ENCODE measurements around the gene ZSCAN10. TPM values are rescaled to one million over a fixed set of nuclear protein-coding genes. Genes with fewer than 3 reads are reported as not detected.
"Not testable (repeated sequence)": the region's sequence is repeated elsewhere in the genome, so short reads cannot be mapped to it uniquely, and the experiment has no call there.

ZSCAN10 gene
- total RNA-seq, 1 donor from 2014 or later = not detected

DNA sequence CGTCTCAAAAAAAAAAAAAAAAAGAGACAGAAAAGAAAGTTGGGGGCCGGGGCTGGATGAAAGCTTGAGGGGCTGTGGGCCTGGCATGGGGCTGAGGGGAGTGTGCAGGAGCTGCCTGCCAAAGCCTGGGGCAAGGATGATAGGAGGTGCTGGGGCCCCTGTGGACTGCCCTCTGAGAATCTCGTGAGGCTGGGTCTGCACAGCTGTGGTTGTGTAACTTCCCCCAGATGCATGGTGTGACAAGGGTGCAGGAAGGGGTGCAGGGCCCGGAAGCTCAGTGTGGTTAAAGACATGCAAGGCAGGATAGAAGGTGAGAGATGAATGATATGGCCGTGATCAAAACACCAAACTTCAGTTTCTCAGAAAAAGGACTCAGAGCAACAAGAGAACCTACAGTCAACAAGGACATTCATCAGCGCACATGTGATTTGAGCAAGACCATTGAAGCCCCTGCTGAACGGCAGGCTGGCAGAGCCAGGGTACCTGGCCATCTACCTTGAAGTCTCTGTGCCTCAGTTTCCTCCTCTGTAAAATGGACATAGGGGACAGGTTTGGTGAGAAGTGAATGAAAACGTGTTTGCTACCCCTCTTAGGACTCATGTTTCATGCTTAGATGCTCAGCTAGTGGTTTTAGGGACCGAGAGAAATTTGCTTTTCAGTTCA lies 24.1 kb downstream of the ZSCAN10 start:
- no peak for TF ChIP-seq CTCF (IDR thresholded peaks at IDR 0.05)
- no peak overlapping the region for H3K27ac ChIP-seq

DNA sequence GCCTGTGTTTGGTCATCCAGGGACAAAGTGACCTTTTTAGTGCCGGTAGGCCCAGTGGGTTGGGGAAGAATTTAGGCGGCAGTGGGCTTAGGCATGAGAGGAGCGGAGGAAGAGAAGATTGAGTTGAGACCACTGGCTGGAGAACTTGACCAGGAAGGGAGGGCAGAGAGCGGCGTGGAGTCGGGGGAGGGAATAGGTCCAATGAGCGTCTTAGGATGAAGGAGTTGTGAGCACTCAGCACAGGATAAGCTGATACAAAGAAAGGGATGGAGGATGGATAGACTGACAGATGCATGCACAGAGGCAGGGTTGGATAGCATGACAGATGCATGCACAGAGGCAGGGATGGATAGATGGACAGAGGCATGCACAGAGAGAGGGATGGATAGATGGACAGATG lies 25.6 kb downstream of the ZSCAN10 start:
- Histone ChIP-seq H3K27ac (no peak overlapping the region), H3K9me3 (no peaks in the 10 kb centered on the region), H3K27me3 (no peaks in the 10 kb centered on the region), H3K4me1 (no peaks in the 10 kb centered on the region), H3K36me3 (no peaks in the 10 kb centered on the region), H3K4me3 (no peak overlapping the region)
- no peak for DNase-seq (ENCODE audit: low spot score in 2 of 2)
- TF ChIP-seq CTCF (IDR thresholded peaks at IDR 0.05) = no peak
- intact Hi-C loops (cut with DNase I) = no loop called here

More for the DNA sequence above, 24.1 kb downstream of the ZSCAN10 start:
- intact Hi-C loops (cut with DNase I) = no loop called here
- no peaks in the 10 kb centered on the region for H3K27me3 ChIP-seq
- no peaks in the 10 kb centered on the region for H3K9me3 ChIP-seq
- no peak for DNase-seq (ENCODE audit: low spot score in 2 of 2)
- no peaks in the 10 kb centered on the region for H3K36me3 ChIP-seq
- no peak overlapping the region for H3K4me3 ChIP-seq
- H3K4me1 ChIP-seq = no peaks in the 10 kb centered on the region

DNA sequence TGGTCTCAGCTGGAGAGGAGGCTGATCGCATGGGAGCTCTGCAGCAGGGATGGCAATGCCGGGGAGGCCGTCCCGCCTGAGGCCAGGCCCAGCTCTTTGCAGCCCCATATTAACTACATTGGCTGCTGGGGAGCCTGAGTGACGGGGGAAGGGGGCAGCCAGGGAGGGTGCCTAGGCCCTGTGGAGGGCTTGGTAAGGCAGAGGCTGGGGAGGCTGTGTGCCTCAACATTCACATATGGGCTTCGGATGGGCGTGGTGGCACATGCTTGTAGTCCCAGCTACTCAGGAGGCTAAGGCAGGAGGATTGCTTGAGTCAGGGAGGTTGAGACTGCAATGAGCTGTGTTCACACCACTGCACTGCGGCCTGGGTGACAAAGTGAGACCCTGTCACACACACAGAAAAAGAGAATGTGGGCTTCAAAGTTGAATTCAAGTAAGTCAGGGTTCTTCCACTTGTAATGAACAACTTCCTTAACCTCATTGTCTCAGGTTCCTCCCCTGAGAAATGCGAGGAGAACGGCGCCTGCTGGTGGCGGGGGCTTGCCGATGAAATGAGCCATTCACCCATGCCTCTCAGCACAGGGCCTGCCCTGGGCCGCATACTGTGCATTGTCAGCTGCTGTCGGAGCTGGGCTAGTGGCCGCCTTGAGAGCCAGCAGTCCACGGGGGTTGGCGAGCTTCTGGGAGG lies 26.4 kb downstream of the ZSCAN10 start:
- H3K27ac ChIP-seq; H3K4me3 ChIP-seq; H3K36me3 ChIP-seq; DNase-seq (ENCODE audit: low spot score in 2 of 2); intact Hi-C loops (cut with DNase I); H3K4me1 ChIP-seq; H3K27me3 ChIP-seq; H3K9me3 ChIP-seq: not testable (repeated sequence)

- H3K27me3 ChIP-seq; H3K4me3 ChIP-seq; H3K4me1 ChIP-seq; DNase-seq (ENCODE audit: low spot score in 2 of 2); H3K9me3 ChIP-seq; H3K27ac ChIP-seq; H3K36me3 ChIP-seq; intact Hi-C loops (cut with DNase I): not testable (repeated sequence)
Measured at GRCh38 chr16:3072148-3072547, 26.9 kb downstream of the ZSCAN10 start.

GRCh38 chr16:3071655-3072054 lies 27.4 kb downstream of the ZSCAN10 start:
- Histone ChIP-seq H3K27ac (no peak overlapping the region), H3K4me1 (no peaks in the 10 kb centered on the region), H3K36me3 (no peaks in the 10 kb centered on the region), H3K4me3 (no peak overlapping the region), H3K27me3 (no peaks in the 10 kb centered on the region), H3K9me3 (no peaks in the 10 kb centered on the region)
- no peak for DNase-seq (ENCODE audit: low spot score in 2 of 2)
- no peak for TF ChIP-seq CTCF (IDR thresholded peaks at IDR 0.05)
- intact Hi-C loops (cut with DNase I) = no loop called here

GRCh38 chr16:3070608-3071111 lies 28.4 kb downstream of the ZSCAN10 start:
- intact Hi-C loops (cut with DNase I) = no loop called here
- Histone ChIP-seq H3K36me3 (no peaks in the 10 kb centered on the region), H3K4me1 (no peaks in the 10 kb centered on the region), H3K4me3 (no peak overlapping the region), H3K27ac (no peak overlapping the region), H3K9me3 (no peaks in the 10 kb centered on the region), H3K27me3 (no peaks in the 10 kb centered on the region)
- TF ChIP-seq CTCF (IDR thresholded peaks at IDR 0.05) = no peak
- no peak for DNase-seq (ENCODE audit: low spot score in 2 of 2)

DNA sequence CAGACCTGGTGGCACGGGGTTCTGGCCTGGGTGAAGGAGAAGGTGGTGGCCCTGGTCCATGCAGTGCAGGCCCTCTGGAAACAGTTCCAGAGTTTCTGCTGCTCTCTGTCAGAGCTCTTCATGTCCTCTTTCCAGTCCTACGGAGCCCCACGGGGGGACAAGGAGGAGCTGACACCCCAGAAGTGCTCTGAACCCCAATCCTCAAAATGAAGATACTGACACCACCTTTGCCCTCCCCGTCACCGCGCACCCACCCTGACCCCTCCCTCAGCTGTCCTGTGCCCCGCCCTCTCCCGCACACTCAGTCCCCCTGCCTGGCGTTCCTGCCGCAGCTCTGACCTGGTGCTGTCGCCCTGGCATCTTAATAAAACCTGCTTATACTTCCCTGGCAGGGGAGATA lies 29.9 kb downstream of the ZSCAN10 start:
- H3K36me3 ChIP-seq; H3K27ac ChIP-seq; H3K9me3 ChIP-seq; intact Hi-C loops (cut with DNase I); H3K4me3 ChIP-seq; DNase-seq (ENCODE audit: low spot score in 2 of 2); H3K4me1 ChIP-seq; H3K27me3 ChIP-seq: not testable (repeated sequence)

All from ascending aorta (tissue), 2 donors.